Measurements from ENCODE around the gene DFFA. TPM values are rescaled to one million over a fixed set of nuclear protein-coding genes. Genes with fewer than 3 reads are reported as not detected.

DFFA gene
- total RNA-seq, 3 donors from 2014 or later: 19.7 to 22.8 (median 21.3) TPM

GRCh38 chr1:10456661-10457060, 15.7 kb downstream of the DFFA start:
- no peak for DNase-seq (ENCODE audit: low spot score in 2 of 2)
- Histone ChIP-seq H3K4me1 (no peaks in the 10 kb centered on the region), H3K27me3 (no peaks in the 10 kb centered on the region), H3K27ac (no peak overlapping the region), H3K36me3 (no peaks in the 10 kb centered on the region), H3K4me3 (no peak overlapping the region), H3K9me3 (no peaks in the 10 kb centered on the region)
- no peak for TF ChIP-seq CTCF (IDR thresholded peaks at IDR 0.05)
- no peak for TF ChIP-seq POLR2AphosphoS5 (IDR thresholded peaks at IDR 0.05)
- no peak for TF ChIP-seq POLR2A (IDR thresholded peaks at IDR 0.05)
- intact Hi-C loops (cut with DNase I; ENCODE audit: low total_unique reads): no loop called here

GRCh38 chr1:10456048-10456447, 16.3 kb downstream of the DFFA start:
- H3K4me3 ChIP-seq: no peak overlapping the region
- H3K27ac ChIP-seq: no peak overlapping the region
- intact Hi-C loops (cut with DNase I; ENCODE audit: low total_unique reads): no loop called here
- no peaks in the 10 kb centered on the region for H3K36me3 ChIP-seq
- no peaks in the 10 kb centered on the region for H3K9me3 ChIP-seq
- H3K4me1 ChIP-seq: no peaks in the 10 kb centered on the region
- DNase-seq (ENCODE audit: low spot score in 2 of 2): no peak
- H3K27me3 ChIP-seq: no peaks in the 10 kb centered on the region
- TF ChIP-seq POLR2A (IDR thresholded peaks at IDR 0.05) (no peak), POLR2AphosphoS5 (IDR thresholded peaks at IDR 0.05) (no peak), CTCF (IDR thresholded peaks at IDR 0.05) (no peak)

- Histone ChIP-seq H3K9me3 (no peaks in the 10 kb centered on the region), H3K27ac (no peak overlapping the region), H3K4me1 (no peaks in the 10 kb centered on the region), H3K36me3 (no peaks in the 10 kb centered on the region), H3K4me3 (peak overlapping the region in 2 of 3 donors; percentile 25 to 39), H3K27me3 (no peaks in the 10 kb centered on the region)
- intact Hi-C loops (cut with DNase I; ENCODE audit: low total_unique reads): no loop called here
- no peak for DNase-seq (ENCODE audit: low spot score in 2 of 2)
- TF ChIP-seq CTCF (IDR thresholded peaks at IDR 0.05) (no peak), POLR2AphosphoS5 (IDR thresholded peaks at IDR 0.05) (no peak), POLR2A (IDR thresholded peaks at IDR 0.05) (no peak)
Observed at GRCh38 chr1:10451287-10451686, 21.0 kb downstream of the DFFA start.

GRCh38 chr1:10450836-10451235, 21.5 kb downstream of the DFFA start:
- Histone ChIP-seq H3K27me3 (no peaks in the 10 kb centered on the region), H3K9me3 (no peaks in the 10 kb centered on the region), H3K4me1 (no peaks in the 10 kb centered on the region), H3K4me3 (peak overlapping the region in 1 of 3 donors; percentile 25), H3K36me3 (no peaks in the 10 kb centered on the region), H3K27ac (no peak overlapping the region)
- no peak for TF ChIP-seq CTCF (IDR thresholded peaks at IDR 0.05)
- TF ChIP-seq POLR2A (IDR thresholded peaks at IDR 0.05): no peak
- no peak for TF ChIP-seq POLR2AphosphoS5 (IDR thresholded peaks at IDR 0.05)
- intact Hi-C loops (cut with DNase I; ENCODE audit: low total_unique reads): no loop called here
- no peak for DNase-seq (ENCODE audit: low spot score in 2 of 2)

- H3K27me3 ChIP-seq: no peaks in the 10 kb centered on the region
- H3K4me1 ChIP-seq: no peaks in the 10 kb centered on the region
- intact Hi-C loops (cut with DNase I; ENCODE audit: low total_unique reads): no loop called here
- TF ChIP-seq POLR2AphosphoS5 (IDR thresholded peaks at IDR 0.05): no peak
- TF ChIP-seq POLR2A (IDR thresholded peaks at IDR 0.05): no peak
- TF ChIP-seq CTCF (IDR thresholded peaks at IDR 0.05): no peak
- no peak for DNase-seq (ENCODE audit: low spot score in 2 of 2)
- no peaks in the 10 kb centered on the region for H3K9me3 ChIP-seq
- no peak overlapping the region for H3K27ac ChIP-seq
- no peak overlapping the region for H3K4me3 ChIP-seq
- H3K36me3 ChIP-seq: no peaks in the 10 kb centered on the region
Observed at GRCh38 chr1:10450156-10450814, 22.0 kb downstream of the DFFA start.

Data from breast epithelium (tissue), 4 donors.